HEK293T (cell line): Measurements from ENCODE around the gene LSM14B.
"Not testable (repeated sequence)": the region's sequence is repeated elsewhere in the genome, so short reads cannot be mapped to it uniquely, and the experiment has no call there.

Experiments
- CTCF ChIA-PET: fragments of 350-600 bp; formaldehyde crosslinking; extraction: SDS; loops from one replicate; lab custom pipeline; 2021; ENCODE audit warnings: antibody characterized with exemption, inconsistent platforms; lab: Yijun Ruan, JAX
- POLR2A ChIA-PET: fragments of 350-600 bp; formaldehyde crosslinking; extraction: SDS; loops from one replicate; lab custom pipeline; 2020; ENCODE audit warnings: antibody characterized with exemption, inconsistent platforms; lab: Yijun Ruan, JAX
- DNase-seq: peaks from one replicate; pipeline ENCODE4 v3.0.0; 2012; ENCODE audit warnings: mixed read lengths; ENCODE audit errors: extremely low spot score
- ARNT ChIP-seq: fragments of 450-650 bp; IDR thresholded peaks from 2 replicates; pipeline ENCODE4 v1.6.1; 2017; ENCODE audit warnings: mild to moderate bottlenecking
- BHLHE40 ChIP-seq: fragments of 450-650 bp; IDR thresholded peaks from 2 replicates; pipeline ENCODE4 v1.6.1; 2016; ENCODE audit warnings: mild to moderate bottlenecking, moderate library complexity, borderline replicate concordance
- CTBP1 ChIP-seq: fragments of 450-650 bp; IDR thresholded peaks from 2 replicates; pipeline ENCODE4 v1.6.1; 2016; ENCODE audit warnings: borderline replicate concordance
- ELF4 ChIP-seq: fragments of 450-650 bp; IDR thresholded peaks from 2 replicates; pipeline ENCODE4 v1.6.1; 2017; ENCODE audit warnings: antibody characterized with exemption
- FOXA1 ChIP-seq: fragments of 450-650 bp; IDR thresholded peaks from 2 replicates; pipeline ENCODE4 v1.6.1; 2016; ENCODE audit warnings: mild to moderate bottlenecking
- FOXK2 ChIP-seq: fragments of 450-650 bp; IDR thresholded peaks from 2 replicates; pipeline ENCODE4 v1.6.1; 2016; ENCODE audit warnings: mild to moderate bottlenecking
- FOXM1 ChIP-seq: fragments of 450-650 bp; IDR thresholded peaks from 2 replicates; pipeline ENCODE4 v1.6.1; 2017; ENCODE audit warnings: mild to moderate bottlenecking, borderline replicate concordance
- HDGF ChIP-seq: fragments of 450-650 bp; IDR thresholded peaks from 2 replicates; pipeline ENCODE4 v1.6.1; 2017; ENCODE audit warnings: antibody characterized with exemption, borderline replicate concordance
- L3MBTL2 ChIP-seq: fragments of 450-650 bp; conservative IDR thresholded peaks from 2 replicates; pipeline ENCODE4 v1.6.1; 2016; ENCODE audit warnings: mild to moderate bottlenecking
- LEF1 ChIP-seq: fragments of 450-650 bp; IDR thresholded peaks from 2 replicates; pipeline ENCODE4 v1.6.1; 2017; ENCODE audit warnings: mild to moderate bottlenecking, borderline replicate concordance
- NFRKB ChIP-seq: fragments of 450-650 bp; IDR thresholded peaks from 2 replicates; pipeline ENCODE4 v1.6.1; 2016; ENCODE audit warnings: mild to moderate bottlenecking, moderate library complexity
- PKNOX1 ChIP-seq: fragments of 450-650 bp; IDR thresholded peaks from 2 replicates; pipeline ENCODE4 v1.6.1; 2016
- SP1 ChIP-seq: fragments of 450-650 bp; IDR thresholded peaks from 2 replicates; pipeline ENCODE4 v1.6.1; 2017
- SUZ12 ChIP-seq: fragments of 450-650 bp; IDR thresholded peaks from 2 replicates; pipeline ENCODE4 v1.6.1; 2016; ENCODE audit warnings: mild to moderate bottlenecking
- TARDBP ChIP-seq: fragments of 450-650 bp; IDR thresholded peaks from 2 replicates; pipeline ENCODE4 v1.6.1; 2016
- ZNF384 ChIP-seq: fragments of 450-650 bp; IDR thresholded peaks from 2 replicates; pipeline ENCODE4 v1.6.1; 2016

The LSM14B gene

GRCh38 chr20:62147528-62147927, 25.3 kb downstream of the LSM14B start:
- no peak for DNase-seq
- TF ChIP-seq FOXM1: no peak
- TF ChIP-seq ARNT: no peak
- ChIA-PET CTCF (no interaction called here), POLR2A (no interaction called here)

- POLR2A ChIA-PET, CTCF ChIA-PET, DNase-seq: not testable (repeated sequence)
These were observed 26.1 kb downstream of the LSM14B start for GRCh38 chr20:62148383-62148782.

- DNase-seq: no peak
- POLR2A ChIA-PET: no interaction called here
- TF ChIP-seq TARDBP (no peak), ELF4 (no peak), ZNF384 (no peak), SP1 (no peak), SUZ12 (no peak), PKNOX1 (no peak), ARNT (no peak), LEF1 (no peak)
- CTCF ChIA-PET: no interaction called here
These were observed 26.6 kb downstream of the LSM14B start for GRCh38 chr20:62148908-62149314.

GRCh38 chr20:62149532-62150309, 27.4 kb downstream of the LSM14B start:
- TF ChIP-seq NFRKB: no peak
- TF ChIP-seq SUZ12: no peak
- no peak for TF ChIP-seq FOXA1
- no peak for TF ChIP-seq ELF4
- TF ChIP-seq PKNOX1: no peak
- no peak for TF ChIP-seq FOXK2
- TF ChIP-seq SP1: no peak
- no peak for TF ChIP-seq L3MBTL2
- TF ChIP-seq FOXM1: no peak
- no peak for TF ChIP-seq HDGF
- ChIA-PET POLR2A (no interaction called here), CTCF (interaction anchor here (0.6 kb wide), 1 partner anchor 25 kb away, joined by 3 read pairs; no protein-coding TSS in a partner anchor)

GRCh38 chr20:62150310-62150575, 28.0 kb downstream of the LSM14B start:
- CTCF ChIA-PET: no interaction called here
- DNase-seq: no peak
- POLR2A ChIA-PET: no interaction called here
- TF ChIP-seq FOXM1 (no peak), LEF1 (no peak), ARNT (no peak), FOXA1 (no peak), BHLHE40 (no peak), L3MBTL2 (no peak), PKNOX1 (no peak), SUZ12 (no peak), ELF4 (no peak), TARDBP (no peak), NFRKB (no peak), SP1 (no peak), CTBP1 (no peak), FOXK2 (no peak), ZNF384 (no peak), HDGF (no peak)

More at GRCh38 chr20:62149532-62150309, 27.4 kb downstream of the LSM14B start:
- no peak for DNase-seq

- DNase-seq: no peak
- no peak for TF ChIP-seq FOXA1
- TF ChIP-seq FOXM1: no peak
- no peak for TF ChIP-seq FOXK2
- no peak for TF ChIP-seq BHLHE40
- no peak for TF ChIP-seq SUZ12
- TF ChIP-seq PKNOX1: no peak
- no peak for TF ChIP-seq TARDBP
- no peak for TF ChIP-seq SP1
- TF ChIP-seq NFRKB: no peak
- ChIA-PET POLR2A (no interaction called here), CTCF (interaction anchor here (0.7 kb wide), 1 partner anchor 45 kb away, joined by 3 read pairs; no protein-coding TSS in a partner anchor)
These were observed 28.9 kb downstream of the LSM14B start for GRCh38 chr20:62151225-62151624.
